ENCODE data around the gene ANO5. TPM values are rescaled to one million over a fixed set of nuclear protein-coding genes. Genes with fewer than 3 reads are reported as not detected.

The ANO5 gene
- total RNA-seq, 3 donors from 2014 or later: 7.8 to 10.2 (median 9.9) TPM

GRCh38 chr11:22177186-22177585 lies 15.7 kb upstream of the ANO5 start:
- no peaks in the 10 kb centered on the region for H3K9me3 ChIP-seq
- DNase-seq (no peak), ATAC-seq (no peak)
- no peak overlapping the region for H3K4me3 ChIP-seq
- H3K4me1 ChIP-seq (ENCODE audit: low read depth): no peaks in the 10 kb centered on the region
- TF ChIP-seq CTCF (IDR thresholded peaks at IDR 0.05): no peak
- intact Hi-C loops (cut with DNase I, micrococcal nuclease): loop anchor here (10.0 kb wide), 2 partner anchors 128 to 378 kb away; no protein-coding TSS in a partner anchor
- H3K36me3 ChIP-seq (ENCODE audit: low read depth): no peaks in the 10 kb centered on the region

DNA sequence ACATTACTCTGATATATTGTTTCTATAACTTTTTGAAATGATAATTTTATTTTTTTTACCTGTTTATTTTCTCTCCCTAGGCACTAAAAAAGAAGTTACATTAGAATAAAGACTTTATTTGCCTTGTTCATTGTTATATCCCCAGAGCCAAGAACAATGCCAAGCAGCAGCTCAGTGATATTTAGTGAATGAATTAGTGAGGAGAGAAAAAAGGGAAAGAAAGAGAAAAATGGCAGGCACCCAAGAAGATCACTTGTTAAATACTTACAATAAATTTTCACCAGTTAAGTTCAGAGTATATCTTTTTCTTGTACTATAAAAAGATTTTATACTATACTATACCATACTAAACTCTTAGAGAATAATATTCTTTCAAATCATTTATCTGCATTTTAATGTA lies 13.3 kb upstream of the ANO5 start:
- ATAC-seq: no peak
- Histone ChIP-seq H3K9me3 (no peaks in the 10 kb centered on the region), H3K36me3 (ENCODE audit: low read depth) (no peaks in the 10 kb centered on the region), H3K4me1 (ENCODE audit: low read depth) (no peaks in the 10 kb centered on the region), H3K4me3 (no peak overlapping the region)
- no peak for DNase-seq
- no peak for TF ChIP-seq CTCF (IDR thresholded peaks at IDR 0.05)
- intact Hi-C loops (cut with DNase I, micrococcal nuclease): loop anchor here (10.0 kb wide), 2 partner anchors 125 to 375 kb away; no protein-coding TSS in a partner anchor

DNA sequence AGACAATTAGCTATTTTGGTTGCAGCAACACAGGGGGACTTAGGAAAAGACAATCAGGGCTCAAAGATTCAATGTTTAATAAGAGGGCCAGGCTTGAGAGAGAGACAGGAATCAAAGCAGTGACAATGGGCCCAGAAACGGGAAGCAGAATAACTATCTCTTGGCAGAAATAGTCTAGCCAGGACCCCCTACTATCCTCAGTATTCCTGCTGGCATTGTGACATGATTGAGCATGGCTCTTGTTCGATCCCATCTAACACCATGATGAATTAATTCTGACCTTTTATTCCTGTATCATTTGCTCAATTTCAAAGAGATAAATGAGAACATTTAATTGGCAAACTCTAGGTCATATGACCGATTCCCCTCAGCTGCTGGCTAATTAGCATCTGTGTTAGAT lies 12.8 kb upstream of the ANO5 start:
- H3K4me1 ChIP-seq (ENCODE audit: low read depth): no peaks in the 10 kb centered on the region
- H3K4me3 ChIP-seq: no peak overlapping the region
- H3K9me3 ChIP-seq: no peaks in the 10 kb centered on the region
- no peak for DNase-seq
- no peak for ATAC-seq
- TF ChIP-seq CTCF (IDR thresholded peaks at IDR 0.05): no peak
- no peaks in the 10 kb centered on the region for H3K36me3 ChIP-seq (ENCODE audit: low read depth)
- intact Hi-C loops (cut with DNase I, micrococcal nuclease): no loop called here

- H3K9me3 ChIP-seq: no peaks in the 10 kb centered on the region
- ATAC-seq: no peak
- TF ChIP-seq CTCF (IDR thresholded peaks at IDR 0.05): no peak
- no peak for DNase-seq
- H3K36me3 ChIP-seq (ENCODE audit: low read depth): no peaks in the 10 kb centered on the region
- intact Hi-C loops (cut with DNase I, micrococcal nuclease): no loop called here
- no peak overlapping the region for H3K4me3 ChIP-seq
- no peaks in the 10 kb centered on the region for H3K4me1 ChIP-seq (ENCODE audit: low read depth)
These were observed 3.2 kb upstream of the ANO5 start for GRCh38 chr11:22189660-22190059.

DNA sequence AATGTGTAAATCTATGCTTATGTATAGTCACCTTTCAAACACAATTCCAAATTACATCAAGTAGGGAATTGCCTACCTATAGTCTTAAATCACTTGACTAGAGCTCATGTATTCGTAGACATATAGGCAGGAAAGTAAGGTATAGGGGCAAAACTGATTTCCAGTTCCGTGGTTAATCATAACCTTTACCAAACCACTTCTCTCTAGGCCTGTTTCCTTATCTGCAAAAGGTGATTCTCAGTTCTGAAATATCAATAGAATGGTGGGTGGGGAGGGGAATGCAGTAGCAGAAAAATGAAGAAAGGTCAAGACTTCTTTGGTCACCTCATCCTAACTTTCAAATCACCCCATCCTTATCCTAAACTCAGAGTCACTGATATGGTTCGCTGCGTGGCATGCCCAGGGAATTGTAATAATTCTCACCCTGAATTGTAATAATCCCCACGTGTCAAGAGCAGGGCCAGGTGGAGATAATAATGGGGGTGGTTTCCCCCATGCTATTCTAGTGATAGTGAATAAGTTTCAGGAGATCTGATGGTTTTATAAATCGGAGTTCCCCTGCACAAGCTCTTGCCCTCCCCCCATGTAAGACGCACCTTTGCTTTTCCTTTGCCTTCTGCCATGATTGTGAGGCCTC lies 1.9 kb upstream of the ANO5 start:
- DNase-seq (no peak), ATAC-seq (no peak)
- Histone ChIP-seq H3K36me3 (ENCODE audit: low read depth) (no peaks in the 10 kb centered on the region), H3K9me3 (no peaks in the 10 kb centered on the region), H3K4me1 (ENCODE audit: low read depth) (no peaks in the 10 kb centered on the region), H3K4me3 (no peak overlapping the region)
- TF ChIP-seq CTCF (IDR thresholded peaks at IDR 0.05): no peak
- intact Hi-C loops (cut with DNase I, micrococcal nuclease): no loop called here

- ATAC-seq: peak; percentile 78
- intact Hi-C loops (cut with DNase I, micrococcal nuclease): no loop called here
- no peak for TF ChIP-seq CTCF (IDR thresholded peaks at IDR 0.05)
- peak; percentile 31 to 62 (median 55) for DNase-seq
- no peaks in the 10 kb centered on the region for H3K4me1 ChIP-seq (ENCODE audit: low read depth)
- H3K36me3 ChIP-seq (ENCODE audit: low read depth): no peaks in the 10 kb centered on the region
- peak overlapping the region; percentile 15 for H3K4me3 ChIP-seq
- H3K9me3 ChIP-seq: no peaks in the 10 kb centered on the region
These were observed 620 bp upstream of the ANO5 start for GRCh38 chr11:22192289-22192641.
